Thyroid gland (tissue), 4 donors: Measurements from ENCODE around the gene FIP1L1. TPM values are rescaled to one million over a fixed set of nuclear protein-coding genes. Genes with fewer than 3 reads are reported as not detected.

Source experiments
- DNase-seq, 2 donors: peaks; one replicate each; pipeline ENCODE4 v3.0.0-alpha.2; 2019
- H3K27ac ChIP-seq, 3 donors: fragments of 200-600 bp; sonication (generic); 1 replicate in 2 of 3; 2 replicates in 1 of 3; pipeline ENCODE4 v1.5.1; 2016 to 2019; ENCODE audit warnings: mild to moderate bottlenecking in 1 of 3, moderate library complexity in 1 of 3
- H3K27me3 ChIP-seq: fragments of 200-600 bp; sonication (generic); one replicate; pipeline ENCODE4 v1.5.1; 2019
- H3K36me3 ChIP-seq, 2 donors: fragments of 200-600 bp; sonication (generic); one replicate each; pipeline ENCODE4 v1.5.1; 2016 to 2019
- H3K4me1 ChIP-seq, 2 donors: fragments of 200-600 bp; sonication (generic); one replicate each; pipeline ENCODE4 v1.5.1; 2017 to 2019
- H3K4me3 ChIP-seq, 3 donors: fragments of 200-600 bp; sonication (generic); replicated peaks in 1 of 3; 1 replicate in 2 of 3; 2 replicates in 1 of 3; pipeline ENCODE4 v1.5.1; 2016; ENCODE audit warnings: mild to moderate bottlenecking in 1 of 3
- H3K9me3 ChIP-seq: fragments of 200-600 bp; sonication (generic); one replicate; pipeline ENCODE4 v1.5.1; 2017
- CTCF ChIP-seq, 6 experiments: fragments of 200-600 bp in 3 of 6; fragments of 450-650 bp in 3 of 6; sonication (generic) in 3 of 6; IDR thresholded peaks; one replicate each; pipeline ENCODE4 v1.5.1; 2016 to 2019; ENCODE audit warnings: antibody characterized with exemption in 6 of 6, mild to moderate bottlenecking in 2 of 6, inconsistent platforms in 1 of 6, moderate library complexity in 1 of 6
- POLR2A ChIP-seq, 2 donors: fragments of 450-650 bp; IDR thresholded peaks; one replicate each; pipeline ENCODE4 v1.6.1; 2017; ENCODE audit warnings: antibody characterized with exemption in 2 of 2, mild to moderate bottlenecking in 2 of 2, moderate library complexity in 1 of 2
- WGBS, 2 donors: methylation state at CpG; one replicate each; pipeline ENCODE4 v1.1.5; 2017; 5-methylcytosine and 5-hydroxymethylcytosine counted together
- intact Hi-C: fragments of 100-400 bp; cut with DNase I; formaldehyde crosslinking; loops from one replicate; pipeline ENCODE4 v1.15.1; 2023
- total RNA-seq, 4 donors: library from RNA; depleted of rRNA; stranded (reverse); fragments of >200 nt; gene quantifications; one replicate each; pipeline ENCODE4 v1.2.3, GENCODE V29; 2016

The FIP1L1 gene
- total RNA-seq, 4 donors from 2014 or later, result 55.4 to 66.1 (median 59.1) TPM

DNA sequence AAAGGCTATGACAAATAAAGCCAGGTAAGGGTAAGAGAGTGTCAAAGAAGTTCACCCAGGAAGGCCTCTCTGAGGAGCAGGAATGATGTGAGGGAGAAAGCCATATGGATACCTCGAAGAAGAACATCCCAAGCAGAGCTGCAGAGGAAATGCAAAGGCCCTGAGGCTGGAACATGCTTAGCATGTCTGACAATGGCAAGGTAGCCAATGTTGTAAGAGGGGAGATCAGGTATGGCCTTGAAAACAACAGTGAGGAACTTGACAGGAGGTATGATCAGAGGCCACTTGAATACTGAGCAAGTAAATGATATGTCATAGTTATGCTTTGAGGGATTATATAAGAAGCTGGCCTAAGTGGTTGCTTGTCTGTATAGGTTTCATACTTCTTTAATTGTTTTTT, 15.3 kb upstream of the FIP1L1 start:
- no peak for DNase-seq

DNA sequence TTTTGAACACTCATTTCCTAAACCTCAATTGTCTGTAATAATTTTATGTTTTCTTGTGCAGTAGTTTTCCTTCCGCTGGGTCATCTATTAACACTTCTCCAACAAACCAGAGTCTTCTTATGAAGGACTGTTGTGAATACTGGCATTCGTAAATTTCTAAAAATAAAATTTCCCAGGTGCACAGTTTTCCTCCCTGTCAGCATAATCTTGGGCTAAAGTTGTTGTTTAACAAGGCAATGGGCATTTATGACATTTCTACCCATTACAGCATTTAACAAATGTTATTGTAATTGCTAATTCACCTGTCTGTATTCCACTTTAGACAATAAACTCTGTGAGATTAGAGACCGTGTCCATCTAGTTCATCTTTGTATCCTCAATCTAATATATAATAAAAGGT, 12.8 kb upstream of the FIP1L1 start:
- intact Hi-C loops, result no loop called here
- no peak for TF ChIP-seq CTCF (IDR thresholded peaks at IDR 0.05)
- TF ChIP-seq POLR2A (IDR thresholded peaks at IDR 0.05), result no peak
- DNase-seq, result no peak
- Histone ChIP-seq H3K27me3 (no peaks in the 10 kb centered on the region), H3K9me3 (no peaks in the 10 kb centered on the region), H3K36me3 (no peaks in the 10 kb centered on the region), H3K4me1 (peaks cover 12 to 28% of the 10 kb centered on the region in 2 donors), H3K27ac (no peak overlapping the region), H3K4me3 (no peak overlapping the region)
- 61 to 65% methylated on average over 3 of the region's 3 CpGs for WGBS, 2 donors

More for the DNA sequence above, 15.3 kb upstream of the FIP1L1 start:
- Histone ChIP-seq H3K4me3 (no peak overlapping the region), H3K4me1 (peaks cover 12 to 28% of the 10 kb centered on the region in 2 donors), H3K36me3 (no peaks in the 10 kb centered on the region), H3K27me3 (no peaks in the 10 kb centered on the region), H3K9me3 (no peaks in the 10 kb centered on the region), H3K27ac (no peak overlapping the region)
- 88 to 90% methylated on average over 1 of the region's 1 CpG for WGBS, 2 donors
- intact Hi-C loops, result no loop called here
- TF ChIP-seq POLR2A (IDR thresholded peaks at IDR 0.05), result no peak
- TF ChIP-seq CTCF (IDR thresholded peaks at IDR 0.05), result no peak

DNA sequence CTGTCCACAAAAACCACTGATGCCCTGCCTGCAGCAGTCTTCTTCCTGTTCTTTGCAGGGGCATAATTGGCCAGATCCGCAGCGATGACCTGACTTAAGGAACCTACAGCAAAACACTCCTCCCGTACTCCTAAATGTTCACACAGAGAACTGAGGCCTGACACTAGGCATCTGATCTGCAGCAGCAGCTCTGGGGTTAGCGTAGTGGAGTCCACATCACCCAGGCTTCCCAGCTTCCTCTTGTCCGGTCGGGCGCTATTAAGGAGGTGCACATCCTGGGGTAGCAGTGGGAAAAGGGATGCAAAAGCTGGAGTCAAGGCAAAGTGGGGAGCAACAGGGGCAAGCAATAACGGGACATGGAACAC, 12.3 kb upstream of the FIP1L1 start:
- H3K9me3 ChIP-seq, result no peaks in the 10 kb centered on the region
- H3K36me3 ChIP-seq, result no peaks in the 10 kb centered on the region
- H3K4me1 ChIP-seq, result peaks cover 12 to 28% of the 10 kb centered on the region in 2 donors
- no peak for DNase-seq
- no peak for TF ChIP-seq CTCF (IDR thresholded peaks at IDR 0.05)
- TF ChIP-seq POLR2A (IDR thresholded peaks at IDR 0.05), result no peak
- H3K27ac ChIP-seq, result no peak overlapping the region
- H3K4me3 ChIP-seq, result peak overlapping the region; percentile 81 to 98 (median 91)
- intact Hi-C loops, result no loop called here
- WGBS, 2 donors, result 2 to 3% methylated on average over 5 to 8 of the region's 8 CpGs
- H3K27me3 ChIP-seq, result no peaks in the 10 kb centered on the region

DNA sequence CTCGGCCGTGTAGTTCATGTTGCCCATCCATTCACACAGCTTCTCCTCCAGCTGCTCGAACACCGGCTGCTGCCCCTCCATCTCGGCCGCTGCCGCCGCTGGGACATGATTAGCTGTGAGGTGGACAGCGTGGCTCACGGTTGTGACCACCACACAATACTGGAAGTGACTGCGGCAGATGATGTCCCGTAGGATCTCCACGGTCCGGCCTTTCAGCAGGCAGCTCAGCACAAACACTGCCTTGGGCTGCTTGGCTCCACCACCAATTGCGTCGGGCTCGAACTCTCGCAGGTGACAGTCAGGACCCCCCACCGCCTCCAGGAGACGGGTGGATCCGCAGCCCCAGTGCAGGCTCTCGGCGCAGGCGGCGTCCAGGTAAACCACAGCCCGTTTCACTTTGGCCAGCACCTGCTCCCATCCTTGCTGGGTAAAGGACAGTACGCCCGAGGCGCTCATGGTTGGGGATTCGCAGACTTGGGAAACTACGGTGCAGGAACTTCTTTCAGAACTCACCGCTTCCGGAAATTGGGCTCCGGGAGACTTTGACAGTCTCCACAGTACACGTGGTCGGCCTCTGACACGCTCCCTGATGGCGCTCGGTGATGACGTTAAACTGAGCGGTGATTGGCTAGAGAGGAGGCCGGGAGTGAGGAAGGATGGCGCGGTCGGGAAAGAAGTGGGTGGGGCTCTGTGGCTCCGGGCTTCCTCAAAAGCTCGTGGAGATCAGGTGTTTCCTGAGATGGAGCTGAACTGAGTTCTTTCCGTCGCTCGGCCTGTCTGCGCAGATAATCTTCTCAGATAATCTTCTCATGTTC, 11.7 kb upstream of the FIP1L1 start, which contains the start of gene SCFD2:
TSS of gene SCFD2 (minus strand) at position 576 of the 815 bp plus-strand sequence.
- peak; percentile 97 to 99 for DNase-seq
- WGBS, 2 donors, result 0 to 2% methylated on average over 35 to 51 of the region's 51 CpGs
- H3K36me3 ChIP-seq, result no peaks in the 10 kb centered on the region
- TF ChIP-seq CTCF (IDR thresholded peaks at IDR 0.05), result no peak
- peak in 1 of 2 donors; percentile 69 for TF ChIP-seq POLR2A (IDR thresholded peaks at IDR 0.05)
- no peaks in the 10 kb centered on the region for H3K9me3 ChIP-seq
- peak within 1 kb of the TSS; percentile 81 to 98 (median 91) for H3K4me3 ChIP-seq
- H3K27ac ChIP-seq, result peak within 1 kb of the TSS in 1 of 3 donors; percentile 12
- peaks cover 12 to 28% of the 10 kb centered on the region in 2 donors for H3K4me1 ChIP-seq
- intact Hi-C loops, result no loop called here
- no peaks in the 10 kb centered on the region for H3K27me3 ChIP-seq

DNA sequence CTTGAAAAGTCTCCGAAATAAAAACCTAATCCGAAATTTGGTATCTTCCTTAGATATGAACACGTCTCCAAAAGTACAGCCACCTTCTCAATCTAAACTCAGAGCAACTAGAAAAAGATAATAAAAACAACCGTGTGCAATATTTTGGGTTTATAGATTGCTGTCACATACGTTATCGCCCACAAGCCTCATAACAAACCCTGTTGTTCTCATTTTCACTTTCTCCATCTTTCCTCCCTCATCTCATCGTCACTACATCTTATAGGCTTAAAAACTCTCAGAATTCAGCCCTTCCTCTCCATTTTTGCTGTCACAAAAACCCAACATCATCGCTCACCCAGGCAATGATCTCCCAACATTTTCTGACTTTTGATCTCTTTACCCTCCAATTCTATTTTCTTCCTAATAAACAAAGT, 11.1 kb upstream of the FIP1L1 start:
- H3K4me1 ChIP-seq, result peaks cover 12 to 28% of the 10 kb centered on the region in 2 donors
- no peaks in the 10 kb centered on the region for H3K36me3 ChIP-seq
- TF ChIP-seq CTCF (IDR thresholded peaks at IDR 0.05) (no peak), POLR2A (IDR thresholded peaks at IDR 0.05) (no peak)
- peak overlapping the region in 1 of 3 donors; percentile 12 for H3K27ac ChIP-seq
- WGBS, 2 donors, result 14 to 17% methylated on average over 8 of the region's 8 CpGs
- no peaks in the 10 kb centered on the region for H3K9me3 ChIP-seq
- peak overlapping the region; percentile 81 to 98 (median 91) for H3K4me3 ChIP-seq
- DNase-seq, result no peak
- H3K27me3 ChIP-seq, result no peaks in the 10 kb centered on the region
- intact Hi-C loops, result no loop called here
